ENCODE results near the gene MTUS2. TPM values are rescaled to one million over a fixed set of nuclear protein-coding genes. Genes with fewer than 3 reads are reported as not detected.

MTUS2 gene
- total RNA-seq, 4 donors from 2014 or later = 0.20 to 1.6 (median 0.25) TPM; not detected in 1

GRCh38 chr13:29318741-29319140 lies 498.6 kb downstream of the MTUS2 start:
- Histone ChIP-seq H3K4me1 (no peaks in the 10 kb centered on the region), H3K27me3 (no peaks in the 10 kb centered on the region), H3K36me3 (no peaks in the 10 kb centered on the region), H3K9me3 (no peaks in the 10 kb centered on the region), H3K4me3 (no peak overlapping the region), H3K27ac (no peak overlapping the region)
- TF ChIP-seq POLR2A (IDR thresholded peaks at IDR 0.05) = no peak
- TF ChIP-seq, protein P1, sequence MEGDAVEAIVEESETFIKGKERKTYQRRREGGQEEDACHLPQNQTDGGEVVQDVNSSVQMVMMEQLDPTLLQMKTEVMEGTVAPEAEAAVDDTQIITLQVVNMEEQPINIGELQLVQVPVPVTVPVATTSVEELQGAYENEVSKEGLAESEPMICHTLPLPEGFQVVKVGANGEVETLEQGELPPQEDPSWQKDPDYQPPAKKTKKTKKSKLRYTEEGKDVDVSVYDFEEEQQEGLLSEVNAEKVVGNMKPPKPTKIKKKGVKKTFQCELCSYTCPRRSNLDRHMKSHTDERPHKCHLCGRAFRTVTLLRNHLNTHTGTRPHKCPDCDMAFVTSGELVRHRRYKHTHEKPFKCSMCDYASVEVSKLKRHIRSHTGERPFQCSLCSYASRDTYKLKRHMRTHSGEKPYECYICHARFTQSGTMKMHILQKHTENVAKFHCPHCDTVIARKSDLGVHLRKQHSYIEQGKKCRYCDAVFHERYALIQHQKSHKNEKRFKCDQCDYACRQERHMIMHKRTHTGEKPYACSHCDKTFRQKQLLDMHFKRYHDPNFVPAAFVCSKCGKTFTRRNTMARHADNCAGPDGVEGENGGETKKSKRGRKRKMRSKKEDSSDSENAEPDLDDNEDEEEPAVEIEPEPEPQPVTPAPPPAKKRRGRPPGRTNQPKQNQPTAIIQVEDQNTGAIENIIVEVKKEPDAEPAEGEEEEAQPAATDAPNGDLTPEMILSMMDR (IDR thresholded peaks at IDR 0.05 in 4 of 5, conservative IDR thresholded peaks at IDR 0.05 in 1 of 5) = no peak
- intact Hi-C loops (cut with DNase I; ENCODE audit: low total_unique reads) = no loop called here
- in situ Hi-C loops (cut with MboI; ENCODE audit: low sequenced_read_pairs in 4 of 4) = no loop called here
- DNase-seq = no peak
- no peak for ATAC-seq

GRCh38 chr13:29319451-29319850 lies 499.3 kb downstream of the MTUS2 start:
- H3K36me3 ChIP-seq = no peaks in the 10 kb centered on the region
- no peaks in the 10 kb centered on the region for H3K9me3 ChIP-seq
- H3K4me1 ChIP-seq = no peaks in the 10 kb centered on the region
- no peak overlapping the region for H3K4me3 ChIP-seq
- ATAC-seq = no peak
- in situ Hi-C loops (cut with MboI; ENCODE audit: low sequenced_read_pairs in 4 of 4) = no loop called here
- no peak for DNase-seq
- no peaks in the 10 kb centered on the region for H3K27me3 ChIP-seq
- intact Hi-C loops (cut with DNase I; ENCODE audit: low total_unique reads) = no loop called here
- TF ChIP-seq, protein P1 (IDR thresholded peaks at IDR 0.05 in 4 of 5, conservative IDR thresholded peaks at IDR 0.05 in 1 of 5) = no peak
- no peak for TF ChIP-seq POLR2A (IDR thresholded peaks at IDR 0.05)
- H3K27ac ChIP-seq = no peak overlapping the region

DNA sequence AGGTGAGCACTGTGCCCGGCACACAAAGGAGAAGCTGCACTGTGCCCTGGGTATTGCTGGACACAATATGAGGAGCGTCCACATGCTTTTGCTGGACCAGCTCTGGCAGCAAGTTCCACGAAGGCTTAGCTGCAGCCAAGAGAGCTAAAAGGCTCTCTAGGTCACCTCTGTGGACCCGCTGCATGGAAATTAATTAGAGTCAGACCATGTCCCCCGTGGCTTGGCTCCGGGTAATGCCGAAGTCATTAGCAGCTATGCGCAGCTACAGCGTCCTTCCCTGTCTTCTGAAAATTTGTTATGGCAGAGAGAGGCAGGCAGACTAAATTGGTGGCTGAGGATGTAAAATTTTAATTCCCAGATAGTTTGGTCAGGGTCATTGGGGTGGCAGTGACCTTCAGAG lies 503.8 kb downstream of the MTUS2 start:
- no peaks in the 10 kb centered on the region for H3K9me3 ChIP-seq
- intact Hi-C loops (cut with DNase I; ENCODE audit: low total_unique reads) = no loop called here
- DNase-seq = no peak

DNA sequence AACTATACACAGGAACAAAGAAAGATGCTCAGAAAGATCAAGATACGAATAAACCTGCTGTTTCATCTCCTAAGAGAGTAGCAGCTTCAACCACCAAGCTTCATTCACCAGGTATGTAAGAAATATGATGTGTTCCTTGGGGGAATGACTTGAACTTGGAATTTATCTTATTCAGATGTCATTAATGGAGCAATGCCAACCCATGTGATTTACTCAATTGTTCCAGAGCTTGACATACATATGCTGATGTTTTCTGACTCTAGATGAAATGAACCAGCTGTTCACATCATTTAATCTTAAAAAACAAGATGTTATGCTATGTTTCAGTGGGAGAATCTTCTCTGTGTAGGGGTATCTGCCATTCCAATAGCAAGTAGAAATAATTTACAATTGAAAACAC lies 504.5 kb downstream of the MTUS2 start:
- intact Hi-C loops (cut with DNase I; ENCODE audit: low total_unique reads) = no loop called here
- H3K27ac ChIP-seq = no peak overlapping the region

More for the DNA sequence above, 503.8 kb downstream of the MTUS2 start:
- TF ChIP-seq, protein P1 (IDR thresholded peaks at IDR 0.05 in 4 of 5, conservative IDR thresholded peaks at IDR 0.05 in 1 of 5) = no peak
- TF ChIP-seq POLR2A (IDR thresholded peaks at IDR 0.05) = no peak
- no peaks in the 10 kb centered on the region for H3K4me1 ChIP-seq
- H3K4me3 ChIP-seq = no peak overlapping the region
- no peak overlapping the region for H3K27ac ChIP-seq
- no peaks in the 10 kb centered on the region for H3K27me3 ChIP-seq
- H3K36me3 ChIP-seq = no peaks in the 10 kb centered on the region
- ATAC-seq = no peak
- in situ Hi-C loops (cut with MboI; ENCODE audit: low sequenced_read_pairs in 4 of 4) = no loop called here

More for the DNA sequence above, 504.5 kb downstream of the MTUS2 start:
- TF ChIP-seq POLR2A (IDR thresholded peaks at IDR 0.05) = no peak
- TF ChIP-seq, protein P1 (IDR thresholded peaks at IDR 0.05 in 4 of 5, conservative IDR thresholded peaks at IDR 0.05 in 1 of 5) = no peak
- Histone ChIP-seq H3K27me3 (no peaks in the 10 kb centered on the region), H3K9me3 (no peaks in the 10 kb centered on the region), H3K36me3 (no peaks in the 10 kb centered on the region), H3K4me1 (no peaks in the 10 kb centered on the region), H3K4me3 (no peak overlapping the region)
- in situ Hi-C loops (cut with MboI; ENCODE audit: low sequenced_read_pairs in 4 of 4) = no loop called here
- ATAC-seq (no peak), DNase-seq (no peak)

Measured in gastrocnemius medialis (tissue), 4 donors.